ENCODE data around the gene GPRC5A.

Gene GPRC5A

GRCh38 chr12:12939888-12940287 is 48.5 kb downstream of the GPRC5A start:
- Histone ChIP-seq H3K27ac (ENCODE audit: extremely low read depth, low read depth, low read length) (no peak overlapping the region), H3K9me3 (ENCODE audit: control insufficient read depth, insufficient read depth, low read depth, low read length) (no peaks in the 10 kb centered on the region), H3K36me3 (ENCODE audit: control insufficient read depth in 2 of 2, insufficient read depth in 1 of 2, low read length in 2 of 2) (no peaks in the 10 kb centered on the region), H3K4me3 (ENCODE audit: low read depth, low read length) (no peak overlapping the region), H3K4me1 (ENCODE audit: control insufficient read depth, insufficient read depth, low read length) (no peaks in the 10 kb centered on the region)
- ChIA-PET CTCF (interaction anchor here (0.8 to 1.6 kb wide), 2 partner anchors 24 to 290 kb away, joined by 3 to 4 read pairs; no protein-coding TSS in a partner anchor), POLR2A (no interaction called here)
- no peak for TF ChIP-seq ZBTB48 (tag by site-specific recombination; IDR thresholded peaks at IDR 0.05)

- Histone ChIP-seq H3K36me3 (ENCODE audit: control insufficient read depth in 2 of 2, insufficient read depth in 1 of 2, low read length in 2 of 2) (no peaks in the 10 kb centered on the region), H3K27ac (ENCODE audit: extremely low read depth, low read depth, low read length) (no peak overlapping the region), H3K4me3 (ENCODE audit: low read depth, low read length) (no peak overlapping the region), H3K4me1 (ENCODE audit: control insufficient read depth, insufficient read depth, low read length) (no peaks in the 10 kb centered on the region), H3K9me3 (ENCODE audit: control insufficient read depth, insufficient read depth, low read depth, low read length) (no peaks in the 10 kb centered on the region)
- ChIA-PET CTCF (interaction anchor here (1.1 kb wide), 2 partner anchors 38 to 129 kb away, joined by 3 read pairs; no protein-coding TSS in a partner anchor), POLR2A (no interaction called here)
- peak; percentile 64 for TF ChIP-seq ZNF335 (tag by site-specific recombination; conservative IDR thresholded peaks at IDR 0.05)
- TF ChIP-seq ZNF426 (tag by site-specific recombination; IDR thresholded peaks at IDR 0.05): no peak
- no peak for TF ChIP-seq ZNF624 (tag by site-specific recombination; IDR thresholded peaks at IDR 0.05)
- TF ChIP-seq ZNF488 (tag by site-specific recombination; IDR thresholded peaks at IDR 0.05): no peak
- no peak for TF ChIP-seq ZSCAN16 (tag by site-specific recombination; IDR thresholded peaks at IDR 0.05)
- no peak for TF ChIP-seq ZNF548 (tag by site-specific recombination; IDR thresholded peaks at IDR 0.05)
- no peak for TF ChIP-seq ZNF138 (tag by site-specific recombination; IDR thresholded peaks at IDR 0.05; ENCODE audit: borderline replicate concordance)
- no peak for TF ChIP-seq ZSCAN23 (tag by site-specific recombination; IDR thresholded peaks at IDR 0.05)
- TF ChIP-seq PRDM10 (tag by site-specific recombination; IDR thresholded peaks at IDR 0.05): peak; percentile 88
- no peak for TF ChIP-seq ZEB2 (tag by site-specific recombination; IDR thresholded peaks at IDR 0.05)
- no peak for TF ChIP-seq ZNF174 (tag by site-specific recombination; IDR thresholded peaks at IDR 0.05)
These were observed 50.3 kb downstream of the GPRC5A start for GRCh38 chr12:12941450-12942350.

GRCh38 chr12:12943586-12944260 is 52.4 kb downstream of the GPRC5A start:
- no peaks in the 10 kb centered on the region for H3K36me3 ChIP-seq (ENCODE audit: control insufficient read depth in 2 of 2, insufficient read depth in 1 of 2, low read length in 2 of 2)
- no peaks in the 10 kb centered on the region for H3K9me3 ChIP-seq (ENCODE audit: control insufficient read depth, insufficient read depth, low read depth, low read length)
- H3K4me3 ChIP-seq (ENCODE audit: low read depth, low read length): no peak overlapping the region
- ChIA-PET CTCF (interaction anchor here (0.5 to 1.5 kb wide), 2 partner anchors 16 to 28 kb away, joined by 3 to 8 read pairs; no protein-coding TSS in a partner anchor), POLR2A (no interaction called here)
- no peaks in the 10 kb centered on the region for H3K4me1 ChIP-seq (ENCODE audit: control insufficient read depth, insufficient read depth, low read length)
- H3K27ac ChIP-seq (ENCODE audit: extremely low read depth, low read depth, low read length): no peak overlapping the region
- TF ChIP-seq ZNF830 (tag by site-specific recombination; IDR thresholded peaks at IDR 0.05; ENCODE audit: low read depth) (no peak), ZBTB1 (tag by site-specific recombination; IDR thresholded peaks at IDR 0.05) (no peak), SETDB1 (IDR thresholded peaks at IDR 0.05; ENCODE audit: insufficient read length, low read length) (no peak), ZNF394 (tag by site-specific recombination; IDR thresholded peaks at IDR 0.05; ENCODE audit: borderline replicate concordance) (no peak), ZBTB48 (tag by site-specific recombination; IDR thresholded peaks at IDR 0.05) (no peak), ZNF302 (tag by site-specific recombination; IDR thresholded peaks at IDR 0.05; ENCODE audit: low read depth) (no peak), ZFP37 (tag by site-specific recombination; IDR thresholded peaks at IDR 0.05) (no peak), ZNF692 (tag by site-specific recombination; IDR thresholded peaks at IDR 0.05) (no peak)
- TF ChIP-seq, protein P1, sequence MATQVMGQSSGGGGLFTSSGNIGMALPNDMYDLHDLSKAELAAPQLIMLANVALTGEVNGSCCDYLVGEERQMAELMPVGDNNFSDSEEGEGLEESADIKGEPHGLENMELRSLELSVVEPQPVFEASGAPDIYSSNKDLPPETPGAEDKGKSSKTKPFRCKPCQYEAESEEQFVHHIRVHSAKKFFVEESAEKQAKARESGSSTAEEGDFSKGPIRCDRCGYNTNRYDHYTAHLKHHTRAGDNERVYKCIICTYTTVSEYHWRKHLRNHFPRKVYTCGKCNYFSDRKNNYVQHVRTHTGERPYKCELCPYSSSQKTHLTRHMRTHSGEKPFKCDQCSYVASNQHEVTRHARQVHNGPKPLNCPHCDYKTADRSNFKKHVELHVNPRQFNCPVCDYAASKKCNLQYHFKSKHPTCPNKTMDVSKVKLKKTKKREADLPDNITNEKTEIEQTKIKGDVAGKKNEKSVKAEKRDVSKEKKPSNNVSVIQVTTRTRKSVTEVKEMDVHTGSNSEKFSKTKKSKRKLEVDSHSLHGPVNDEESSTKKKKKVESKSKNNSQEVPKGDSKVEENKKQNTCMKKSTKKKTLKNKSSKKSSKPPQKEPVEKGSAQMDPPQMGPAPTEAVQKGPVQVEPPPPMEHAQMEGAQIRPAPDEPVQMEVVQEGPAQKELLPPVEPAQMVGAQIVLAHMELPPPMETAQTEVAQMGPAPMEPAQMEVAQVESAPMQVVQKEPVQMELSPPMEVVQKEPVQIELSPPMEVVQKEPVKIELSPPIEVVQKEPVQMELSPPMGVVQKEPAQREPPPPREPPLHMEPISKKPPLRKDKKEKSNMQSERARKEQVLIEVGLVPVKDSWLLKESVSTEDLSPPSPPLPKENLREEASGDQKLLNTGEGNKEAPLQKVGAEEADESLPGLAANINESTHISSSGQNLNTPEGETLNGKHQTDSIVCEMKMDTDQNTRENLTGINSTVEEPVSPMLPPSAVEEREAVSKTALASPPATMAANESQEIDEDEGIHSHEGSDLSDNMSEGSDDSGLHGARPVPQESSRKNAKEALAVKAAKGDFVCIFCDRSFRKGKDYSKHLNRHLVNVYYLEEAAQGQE (tag by site-specific recombination; IDR thresholded peaks at IDR 0.05): no peak

Measured in HEK293 (cell line).